ENCODE results near the gene SP2. TPM values are rescaled to one million over a fixed set of nuclear protein-coding genes. Genes with fewer than 3 reads are reported as not detected.

Gene SP2
- total RNA-seq, 2 experiments from 2014 or later, result 24.6 to 25.6 TPM

- POLR2A ChIA-PET, result no interaction called here
- H3K27ac Mint-ChIP-seq, result no peak overlapping the region
- CTCF ChIA-PET, result interaction anchor here (1.5 kb wide), 1 partner anchor 31 kb away, joined by 5 read pairs; the partner anchor contains the start of gene SCRN2
- no peak for DNase-seq
- H3K27me3 Mint-ChIP-seq, result peaks cover 63% of the 10 kb centered on the region
- no peaks in the 10 kb centered on the region for H3K36me3 Mint-ChIP-seq (ENCODE audit: low read depth)
- no peak overlapping the region for H3K4me3 Mint-ChIP-seq
- no peaks in the 10 kb centered on the region for H3K4me1 Mint-ChIP-seq
- H3K9me3 Mint-ChIP-seq, result no peaks in the 10 kb centered on the region
These were observed 23.3 kb upstream of the SP2 start for GRCh38 chr17:47872651-47873161.

GRCh38 chr17:47873200-47874090, 22.6 kb upstream of the SP2 start:
- no peak for DNase-seq
- H3K36me3 Mint-ChIP-seq (ENCODE audit: low read depth), result no peaks in the 10 kb centered on the region
- H3K9me3 Mint-ChIP-seq, result no peaks in the 10 kb centered on the region
- H3K27ac Mint-ChIP-seq, result no peak overlapping the region
- ChIA-PET CTCF (no interaction called here), POLR2A (no interaction called here)
- H3K27me3 Mint-ChIP-seq, result peaks cover 63% of the 10 kb centered on the region
- H3K4me3 Mint-ChIP-seq, result no peak overlapping the region
- H3K4me1 Mint-ChIP-seq, result no peaks in the 10 kb centered on the region

- Mint-ChIP-seq H3K9me3 (no peaks in the 10 kb centered on the region), H3K27ac (no peak overlapping the region), H3K4me3 (no peak overlapping the region), H3K36me3 (ENCODE audit: low read depth) (no peaks in the 10 kb centered on the region), H3K4me1 (peaks cover 4% of the 10 kb centered on the region), H3K27me3 (peaks cover 61% of the 10 kb centered on the region)
- DNase-seq, result no peak
- POLR2A ChIA-PET, result interaction anchor here (1.0 kb wide), 1 partner anchor 20 kb away, joined by 3 read pairs; the partner anchor contains the start of gene SP2
- CTCF ChIA-PET, result no interaction called here
These were observed 20.7 kb upstream of the SP2 start for GRCh38 chr17:47875011-47875985.

DNA sequence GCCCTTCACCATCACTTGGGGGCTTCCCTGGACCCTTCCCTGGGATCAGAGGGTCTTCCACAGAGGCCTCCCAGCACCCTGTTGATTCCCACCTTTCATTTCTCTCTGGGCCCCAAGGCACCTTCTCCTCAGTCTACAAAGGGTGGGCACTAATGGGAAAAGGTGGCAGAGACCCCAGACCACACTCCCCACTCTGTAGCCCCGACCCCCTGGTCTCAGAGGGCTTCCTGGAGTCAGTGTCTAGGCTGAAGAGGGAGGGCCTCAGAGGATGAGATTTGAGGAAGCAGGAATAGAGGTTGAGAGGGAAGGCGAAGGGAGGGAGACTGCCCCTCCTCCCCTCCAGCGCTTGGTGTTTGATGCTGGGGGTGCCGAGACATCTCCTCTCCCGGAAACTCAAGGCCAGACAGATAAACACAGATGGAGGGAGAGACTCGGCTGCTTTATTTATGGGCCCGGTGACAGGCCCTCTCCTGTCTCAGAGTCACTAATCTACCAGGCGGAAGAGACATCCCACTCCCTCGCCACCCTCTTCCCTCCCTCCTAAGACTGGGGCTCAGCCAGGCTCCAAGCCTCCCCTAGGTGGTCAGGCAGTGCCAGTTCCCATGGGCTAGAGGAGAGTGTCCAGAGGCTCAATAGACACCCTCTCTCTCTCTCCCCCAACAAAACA, 18.5 kb upstream of the SP2 start:
- ChIA-PET POLR2A (no interaction called here), CTCF (interaction anchor here (0.6 kb wide), 1 partner anchor 15 kb away, joined by 3 read pairs; no protein-coding TSS in a partner anchor)
- H3K4me1 Mint-ChIP-seq, result peaks cover 6% of the 10 kb centered on the region
- DNase-seq, result no peak
- H3K4me3 Mint-ChIP-seq, result no peak overlapping the region
- no peak overlapping the region for H3K27ac Mint-ChIP-seq
- H3K9me3 Mint-ChIP-seq, result no peaks in the 10 kb centered on the region
- peaks cover 49% of the 10 kb centered on the region for H3K27me3 Mint-ChIP-seq
- no peaks in the 10 kb centered on the region for H3K36me3 Mint-ChIP-seq (ENCODE audit: low read depth)

GRCh38 chr17:47878203-47879027, 17.6 kb upstream of the SP2 start:
- H3K4me3 Mint-ChIP-seq, result no peak overlapping the region
- H3K27ac Mint-ChIP-seq, result no peak overlapping the region
- no peaks in the 10 kb centered on the region for H3K36me3 Mint-ChIP-seq (ENCODE audit: low read depth)
- ChIA-PET POLR2A (no interaction called here), CTCF (no interaction called here)
- peaks cover 14% of the 10 kb centered on the region for H3K4me1 Mint-ChIP-seq
- peaks cover 44% of the 10 kb centered on the region for H3K27me3 Mint-ChIP-seq
- no peaks in the 10 kb centered on the region for H3K9me3 Mint-ChIP-seq
- no peak for DNase-seq

DNA sequence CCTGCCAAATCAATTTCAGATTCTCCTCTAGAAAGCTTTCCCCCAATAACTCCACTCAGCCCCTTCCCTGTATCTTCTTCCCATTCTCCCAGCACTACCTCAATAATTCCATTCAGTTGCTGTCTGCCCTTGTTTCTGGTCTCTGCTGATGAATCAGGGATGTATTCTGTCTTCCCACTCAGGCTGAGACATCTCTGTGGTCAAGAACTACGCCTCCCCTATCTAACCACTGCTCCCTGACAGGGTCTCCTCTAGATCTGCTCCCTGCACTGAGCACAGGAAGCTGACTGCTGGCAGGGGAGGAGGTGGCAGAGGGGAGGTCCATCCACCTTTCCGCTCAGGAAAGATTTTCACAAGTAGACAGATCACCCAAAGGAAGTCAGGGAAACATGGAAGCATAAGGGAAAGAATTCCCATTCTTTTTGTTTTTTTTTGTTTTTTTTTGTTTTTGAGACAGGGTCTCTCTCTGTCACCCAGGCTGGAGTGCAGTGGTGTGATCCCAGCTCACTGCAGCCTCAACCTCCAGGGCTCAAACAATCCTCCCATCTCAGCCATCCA, 16.9 kb upstream of the SP2 start:
- H3K36me3 Mint-ChIP-seq (ENCODE audit: low read depth), result no peaks in the 10 kb centered on the region
- no peak overlapping the region for H3K4me3 Mint-ChIP-seq
- H3K4me1 Mint-ChIP-seq, result peaks cover 16% of the 10 kb centered on the region
- no peak for DNase-seq
- H3K27ac Mint-ChIP-seq, result no peak overlapping the region
- POLR2A ChIA-PET, result no interaction called here
- peaks cover 39% of the 10 kb centered on the region for H3K27me3 Mint-ChIP-seq
- CTCF ChIA-PET, result interaction anchor here (0.7 to 1.6 kb wide), 4 partner anchors 10 to 37 kb away, joined by 3 to 4 read pairs (median 3); partner anchors contain the start of gene SCRN2
- H3K9me3 Mint-ChIP-seq, result no peaks in the 10 kb centered on the region

DNA sequence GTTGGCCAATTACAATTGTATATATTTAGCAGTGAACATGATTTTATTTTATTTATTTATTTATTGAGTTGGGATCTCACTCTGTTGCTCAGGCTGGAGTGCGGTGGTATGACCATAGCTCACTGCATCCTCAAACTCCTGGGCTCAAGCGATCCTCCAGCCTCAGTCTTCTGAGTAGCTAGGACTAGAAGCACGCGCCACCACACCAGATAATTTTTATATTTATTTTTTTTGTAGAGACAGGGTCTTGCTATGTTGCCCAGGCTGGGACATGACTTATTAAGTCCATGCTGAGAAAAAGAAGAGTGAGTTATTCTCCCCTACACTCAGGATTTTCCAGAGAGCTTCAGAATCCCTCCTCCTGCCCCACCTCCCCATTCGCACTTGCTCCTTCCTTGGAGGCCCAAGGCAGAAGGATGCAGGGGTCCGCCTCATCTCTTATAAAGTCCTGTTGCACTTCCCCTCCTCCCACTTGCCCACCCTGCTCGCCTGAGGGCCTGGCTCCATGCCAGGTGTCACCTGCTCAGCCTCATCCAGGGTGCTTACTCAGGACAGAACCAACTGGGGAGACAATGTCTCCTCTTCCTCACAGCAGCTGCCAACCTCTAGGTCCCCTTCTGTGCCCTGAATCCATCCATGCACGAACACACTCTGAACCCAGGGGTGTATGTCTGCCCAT, 16.1 kb upstream of the SP2 start:
- no peaks in the 10 kb centered on the region for H3K9me3 Mint-ChIP-seq
- DNase-seq, result no peak
- H3K27me3 Mint-ChIP-seq, result peaks cover 32% of the 10 kb centered on the region
- H3K4me1 Mint-ChIP-seq, result peaks cover 18% of the 10 kb centered on the region
- H3K27ac Mint-ChIP-seq, result no peak overlapping the region
- ChIA-PET CTCF (interaction anchor here (0.7 to 1.6 kb wide), 4 partner anchors 10 to 38 kb away, joined by 3 to 4 read pairs (median 3); partner anchors contain the start of gene SCRN2), POLR2A (interaction anchor here (0.6 kb wide), 1 partner anchor 80 kb away, joined by 3 read pairs; no protein-coding TSS in a partner anchor)
- H3K4me3 Mint-ChIP-seq, result no peak overlapping the region
- H3K36me3 Mint-ChIP-seq (ENCODE audit: low read depth), result no peaks in the 10 kb centered on the region

- peaks cover 21% of the 10 kb centered on the region for H3K4me1 Mint-ChIP-seq
- CTCF ChIA-PET, result interaction anchor here (1.2 to 15.6 kb wide), 3 partner anchors 17 to 89 kb away, joined by 3 to 411 read pairs (median 3); partner anchors contain the start of genes CDK5RAP3, SCRN2 and SP6
- H3K4me3 Mint-ChIP-seq, result no peak overlapping the region
- POLR2A ChIA-PET, result interaction anchor here (1.2 kb wide), 2 partner anchors 13 to 51 kb away, joined by 4 read pairs; partner anchors contain the start of genes LRRC46, MRPL10 and SP2
- DNase-seq, result no peak
- no peaks in the 10 kb centered on the region for H3K9me3 Mint-ChIP-seq
- H3K36me3 Mint-ChIP-seq (ENCODE audit: low read depth), result no peaks in the 10 kb centered on the region
- peaks cover 19% of the 10 kb centered on the region for H3K27me3 Mint-ChIP-seq
- no peak overlapping the region for H3K27ac Mint-ChIP-seq
These were observed 13.8 kb upstream of the SP2 start for GRCh38 chr17:47882247-47882646.

- H3K27ac Mint-ChIP-seq, result no peak overlapping the region
- H3K27me3 Mint-ChIP-seq, result peaks cover 16% of the 10 kb centered on the region
- CTCF ChIA-PET, result interaction anchor here (1.2 to 15.6 kb wide), 3 partner anchors 12 to 88 kb away, joined by 3 to 411 read pairs (median 6); partner anchors contain the start of genes CDK5RAP3, SCRN2 and SP6
- POLR2A ChIA-PET, result interaction anchor here (1.2 kb wide), 2 partner anchors 13 to 51 kb away, joined by 4 read pairs; partner anchors contain the start of genes LRRC46, MRPL10 and SP2
- H3K36me3 Mint-ChIP-seq (ENCODE audit: low read depth), result no peaks in the 10 kb centered on the region
- DNase-seq, result no peak
- H3K4me1 Mint-ChIP-seq, result peaks cover 21% of the 10 kb centered on the region
- no peak overlapping the region for H3K4me3 Mint-ChIP-seq
- H3K9me3 Mint-ChIP-seq, result no peaks in the 10 kb centered on the region
These were observed 13.1 kb upstream of the SP2 start for GRCh38 chr17:47882695-47883588.
